CD4-positive, alpha-beta T cell treated with Interleukin-15 for 1 hour (primary cell): ENCODE data around the gene VGLL1.

ENCODE experiments used
- DNase-seq: peaks from one replicate; pipeline ENCODE4 v3.0.0-alpha.2; 2020

The VGLL1 gene, protein sequence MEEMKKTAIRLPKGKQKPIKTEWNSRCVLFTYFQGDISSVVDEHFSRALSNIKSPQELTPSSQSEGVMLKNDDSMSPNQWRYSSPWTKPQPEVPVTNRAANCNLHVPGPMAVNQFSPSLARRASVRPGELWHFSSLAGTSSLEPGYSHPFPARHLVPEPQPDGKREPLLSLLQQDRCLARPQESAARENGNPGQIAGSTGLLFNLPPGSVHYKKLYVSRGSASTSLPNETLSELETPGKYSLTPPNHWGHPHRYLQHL

GRCh38 chrX:136531951-136532350 lies at the start of gene VGLL1:
Gene VGLL1, plus strand, starts transcription at chrX:136532215. Its CDS starts 3,806 bp downstream, at chrX:136536021.
- DNase-seq: no peak

- DNase-seq: no peak
Observed at GRCh38 chrX:136487647-136488046, 44.4 kb upstream of the VGLL1 start, which contains the start of gene BRS3. Gene BRS3, plus strand, starts transcription at chrX:136487947. Its CDS starts 168 bp downstream, at chrX:136488115.

GRCh38 chrX:136488706-136489105 lies 43.3 kb upstream of the VGLL1 start:
- no peak for DNase-seq

- DNase-seq: no peak
Observed at GRCh38 chrX:136491832-136492231, 40.2 kb upstream of the VGLL1 start.

- DNase-seq: no peak
Observed at GRCh38 chrX:136493011-136493410, 39.0 kb upstream of the VGLL1 start.

DNA sequence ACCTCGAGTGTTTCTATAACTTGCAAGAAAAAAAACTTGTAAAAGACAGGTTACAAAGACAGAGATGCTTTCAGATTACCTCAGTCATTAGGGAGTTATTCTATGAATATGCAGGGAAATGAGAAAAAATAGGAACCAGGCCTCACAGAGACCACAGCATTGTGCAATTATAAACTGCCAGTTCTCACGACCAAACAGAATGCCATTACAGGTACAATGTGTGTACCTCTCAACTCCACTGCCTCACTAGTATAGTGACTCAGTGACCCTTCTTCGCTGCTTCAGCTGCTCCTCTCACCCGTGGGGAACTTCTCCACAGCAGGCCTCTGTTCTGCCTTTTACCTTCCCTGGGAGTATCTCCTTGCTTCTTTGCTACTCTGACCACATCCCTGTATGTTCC lies 37.0 kb upstream of the VGLL1 start:
- no peak for DNase-seq

DNA sequence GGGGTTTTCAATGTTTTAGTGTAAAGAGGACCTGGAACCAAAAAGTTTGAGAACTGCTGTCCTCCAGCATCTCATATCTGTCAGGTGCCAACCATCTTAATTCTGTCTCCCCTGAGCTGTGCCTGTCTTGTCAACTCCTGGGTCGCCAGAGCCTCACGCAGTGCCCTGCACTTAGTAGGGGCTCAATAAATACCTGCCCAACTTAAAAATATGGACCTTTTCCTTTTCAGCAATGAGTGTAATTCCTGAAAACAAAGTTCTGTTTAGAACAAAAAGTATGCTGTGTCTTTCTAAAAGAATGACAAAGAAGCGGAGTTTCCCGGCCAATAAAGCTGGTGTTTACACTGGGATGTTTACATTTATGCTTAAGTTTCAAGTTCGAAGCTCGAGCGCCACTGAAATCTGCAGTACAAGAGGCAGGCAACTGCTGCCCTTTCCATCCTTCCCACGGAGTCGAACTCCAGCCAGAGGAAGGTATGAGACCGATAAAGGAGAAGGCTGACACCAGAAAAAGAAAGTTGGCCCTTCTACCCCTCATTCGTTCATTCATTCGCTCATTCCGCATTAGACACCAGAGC lies 35.7 kb upstream of the VGLL1 start:
- no peak for DNase-seq

DNA sequence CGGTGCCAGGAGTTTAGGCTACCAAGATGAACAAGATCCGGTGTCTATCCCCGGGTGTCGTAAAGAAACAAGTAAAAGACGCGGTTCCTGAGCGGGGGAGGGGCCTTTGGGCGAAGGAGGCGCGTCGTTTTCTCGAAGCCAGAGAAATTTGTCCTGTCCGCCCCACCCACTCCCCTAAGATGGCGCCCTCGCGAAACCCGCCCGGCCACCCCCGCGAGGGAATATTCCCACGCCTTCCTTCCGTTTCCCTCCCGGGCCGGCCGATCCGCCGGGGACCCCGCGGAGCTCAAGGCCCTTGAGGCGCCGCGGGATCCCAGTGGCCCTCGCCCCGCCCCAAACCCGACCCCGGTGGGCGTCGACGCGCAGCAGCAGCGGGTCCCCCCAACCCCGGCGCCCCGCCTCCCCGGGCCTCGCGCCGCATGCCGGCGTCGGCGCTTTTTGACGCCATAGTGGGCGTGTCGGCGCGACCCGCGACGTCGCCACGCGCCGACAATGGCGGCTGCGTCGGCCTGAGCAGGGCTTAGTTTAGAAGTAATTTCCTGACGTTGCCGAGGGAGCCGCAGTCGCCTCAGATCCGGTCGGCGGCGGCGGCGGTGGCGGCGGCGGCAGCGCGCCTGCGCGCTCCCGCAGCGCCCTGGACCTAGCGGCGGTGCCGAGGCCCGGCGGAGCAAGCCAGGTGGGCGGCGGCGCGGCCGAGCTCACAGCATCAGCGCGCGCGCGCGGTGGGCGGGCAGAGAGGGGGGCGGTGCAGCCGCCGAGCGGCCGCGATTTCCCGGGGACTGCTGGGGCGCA lies 35.1 kb upstream of the VGLL1 start:
- peak; percentile 89 for DNase-seq

DNA sequence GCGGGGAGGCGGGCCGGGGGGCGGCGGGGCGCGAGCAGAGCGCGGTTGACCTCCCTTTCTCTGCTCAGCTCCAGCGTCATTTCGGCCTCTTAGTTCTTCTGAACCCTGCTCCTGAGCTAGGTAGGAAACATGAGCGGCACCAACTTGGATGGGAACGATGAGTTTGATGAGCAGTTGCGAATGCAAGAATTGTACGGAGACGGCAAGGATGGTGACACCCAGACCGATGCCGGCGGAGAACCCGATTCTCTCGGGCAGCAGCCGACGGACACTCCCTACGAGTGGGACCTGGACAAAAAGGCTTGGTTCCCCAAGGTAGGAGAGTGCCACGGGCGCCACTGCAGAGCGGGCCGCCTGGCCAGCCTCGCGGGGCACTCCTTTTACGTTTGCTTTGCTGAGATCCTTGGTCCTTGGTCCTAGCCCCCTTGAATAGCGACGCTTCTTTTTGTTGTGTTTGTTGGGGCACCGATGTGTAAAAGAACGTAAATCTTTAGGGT lies 34.4 kb upstream of the VGLL1 start, which contains the start of gene HTATSF1:
HTATSF1 (plus strand) TSS at position 37 of the 497 bp plus-strand sequence; CDS start at position 130, 93 bp downstream.
- no peak for DNase-seq

- DNase-seq: no peak
Observed at GRCh38 chrX:136519069-136519468, 12.9 kb upstream of the VGLL1 start.

DNA sequence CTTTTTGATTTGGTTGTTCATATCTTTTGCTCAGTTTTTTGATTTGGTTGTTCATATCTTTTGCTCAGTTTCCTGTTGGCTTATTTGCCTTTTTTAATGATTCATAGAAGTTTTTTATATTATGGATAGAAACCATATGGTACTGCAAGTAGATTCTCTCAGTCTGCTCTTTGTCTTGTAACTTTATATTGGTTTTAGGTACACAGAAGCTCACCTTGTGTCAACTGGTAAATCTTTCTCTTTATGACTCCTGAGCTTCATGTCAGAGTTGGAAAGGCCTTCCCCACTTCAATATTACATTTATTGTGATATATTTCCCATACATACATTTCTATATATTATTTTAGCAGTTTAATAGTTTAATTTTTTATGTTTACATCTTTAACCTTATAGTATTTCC lies 8.2 kb upstream of the VGLL1 start:
- DNase-seq: no peak

DNA sequence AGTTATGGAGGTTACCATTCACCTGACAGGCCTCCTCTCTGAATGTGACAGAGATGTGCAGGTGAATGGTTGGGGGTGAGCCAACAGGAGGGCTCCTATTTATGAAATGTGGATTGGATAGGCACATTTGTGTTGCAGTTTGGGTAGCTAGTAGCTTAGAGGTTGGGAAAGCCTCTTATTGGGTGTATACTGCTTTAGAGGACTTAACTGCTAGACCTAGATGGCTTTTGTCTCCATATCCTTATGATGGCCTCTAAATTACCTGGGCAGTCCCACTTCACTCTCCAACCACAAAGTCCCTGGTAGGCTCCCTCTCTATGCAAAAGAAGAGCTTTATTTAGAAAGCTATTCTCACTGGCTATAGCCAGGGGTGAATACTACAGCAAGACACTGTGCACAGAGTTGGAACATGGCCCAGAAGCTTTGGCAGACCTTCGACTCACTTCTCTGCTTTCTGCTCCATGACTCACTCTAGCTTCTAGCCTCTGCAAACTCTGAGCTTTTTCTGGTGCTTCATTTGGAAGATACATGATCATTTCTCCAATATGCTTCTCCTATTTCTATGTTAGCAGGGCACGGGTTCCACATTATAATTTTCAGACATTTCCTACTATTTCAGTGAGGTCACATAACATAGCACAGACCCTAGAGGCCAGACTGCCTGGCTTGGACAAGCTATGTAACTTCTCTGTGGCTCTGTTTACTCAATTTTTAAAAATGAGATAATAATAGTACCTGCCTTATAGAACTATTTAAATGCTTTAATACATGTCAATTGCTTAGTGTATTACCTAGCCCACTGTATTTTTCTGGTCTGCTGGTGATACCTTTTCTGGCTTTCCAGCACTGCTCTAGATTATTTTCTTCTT lies 6.0 kb upstream of the VGLL1 start:
- no peak for DNase-seq

- DNase-seq: no peak
Observed at GRCh38 chrX:136528645-136529315, 3.2 kb upstream of the VGLL1 start.

DNA sequence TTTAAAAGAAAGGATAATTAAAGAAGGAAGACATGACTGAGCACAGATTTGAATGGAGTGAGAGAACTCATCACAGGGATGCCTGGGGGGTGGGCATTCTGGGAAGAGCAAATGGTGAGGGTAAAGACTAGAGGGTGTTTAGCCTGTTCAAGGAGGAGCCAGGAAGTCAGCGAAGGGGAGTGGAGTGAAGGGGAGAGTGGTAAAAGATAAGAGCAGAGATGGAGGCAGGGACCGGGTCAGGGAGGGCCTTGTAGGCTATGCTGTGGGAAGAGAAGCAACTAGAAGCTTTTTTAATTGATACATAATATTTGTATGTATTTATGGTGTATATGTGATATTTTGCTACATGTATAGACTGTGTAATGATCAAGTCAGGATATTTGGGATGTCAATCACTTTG lies 2.2 kb upstream of the VGLL1 start:
- DNase-seq: no peak

- DNase-seq: no peak
Observed at GRCh38 chrX:136534131-136534530, 2.1 kb downstream of the VGLL1 start.

DNA sequence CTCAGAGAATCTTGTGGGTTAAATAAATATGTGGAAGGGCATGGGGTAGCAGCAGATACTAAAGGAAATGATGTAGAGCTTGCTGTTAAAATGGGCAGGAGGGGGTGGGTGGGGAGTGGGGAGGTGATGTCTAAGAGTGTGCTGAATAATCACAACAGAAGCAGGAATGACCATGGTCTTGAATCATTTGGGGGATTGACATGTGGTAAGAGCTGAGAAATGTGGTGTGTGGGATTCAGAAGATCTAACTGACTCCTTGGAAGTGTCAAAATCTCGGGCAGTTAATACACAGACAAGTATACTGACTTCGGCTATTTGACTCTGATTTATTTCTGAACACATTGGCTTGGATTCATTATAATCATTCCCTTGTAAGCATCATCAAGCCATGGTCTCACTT lies 6.8 kb downstream of the VGLL1 start:
- DNase-seq: no peak

GRCh38 chrX:136540226-136540625 lies 8.2 kb downstream of the VGLL1 start:
- DNase-seq: no peak

DNA sequence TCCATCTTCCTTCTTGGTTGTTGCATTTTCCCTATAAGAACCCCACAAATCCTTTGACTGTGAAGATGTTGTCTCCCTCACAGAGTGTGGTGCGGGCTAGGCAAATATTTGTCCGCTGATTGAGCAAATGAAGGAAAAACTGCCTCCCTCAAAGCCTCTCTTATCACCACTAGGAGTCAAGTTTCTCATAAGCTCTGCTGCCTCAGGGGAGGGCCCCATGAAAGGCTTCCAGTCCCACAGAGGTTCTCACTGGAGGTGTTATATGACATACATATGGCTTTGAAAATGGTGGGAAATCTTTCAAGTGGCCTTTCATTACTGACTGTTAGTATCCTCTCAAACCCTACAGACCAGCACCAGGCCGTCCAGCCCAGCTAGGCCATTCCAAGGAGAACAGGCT lies 9.3 kb downstream of the VGLL1 start:
- no peak for DNase-seq

DNA sequence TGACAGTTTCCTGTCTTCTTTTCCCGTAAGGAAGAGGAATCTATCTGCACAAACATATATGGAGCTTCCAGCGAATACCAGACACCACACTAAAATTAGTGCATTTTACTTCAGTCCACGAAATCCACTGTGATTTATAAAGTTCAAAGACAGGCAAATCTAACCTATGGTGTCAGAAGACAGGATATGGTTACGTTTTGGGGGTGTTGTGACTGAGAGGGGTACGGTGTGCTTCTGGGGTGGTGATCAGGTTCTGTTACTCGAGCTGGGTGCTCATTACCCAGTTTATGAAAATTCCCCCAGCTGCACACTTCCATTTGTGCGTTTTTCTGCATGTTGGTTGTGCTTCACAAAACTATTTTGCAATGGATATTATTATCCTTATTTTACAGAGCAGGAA lies 10.3 kb downstream of the VGLL1 start:
- DNase-seq: no peak

- peak; percentile 30 for DNase-seq
Observed at GRCh38 chrX:136546371-136546781, 14.4 kb downstream of the VGLL1 start.

DNA sequence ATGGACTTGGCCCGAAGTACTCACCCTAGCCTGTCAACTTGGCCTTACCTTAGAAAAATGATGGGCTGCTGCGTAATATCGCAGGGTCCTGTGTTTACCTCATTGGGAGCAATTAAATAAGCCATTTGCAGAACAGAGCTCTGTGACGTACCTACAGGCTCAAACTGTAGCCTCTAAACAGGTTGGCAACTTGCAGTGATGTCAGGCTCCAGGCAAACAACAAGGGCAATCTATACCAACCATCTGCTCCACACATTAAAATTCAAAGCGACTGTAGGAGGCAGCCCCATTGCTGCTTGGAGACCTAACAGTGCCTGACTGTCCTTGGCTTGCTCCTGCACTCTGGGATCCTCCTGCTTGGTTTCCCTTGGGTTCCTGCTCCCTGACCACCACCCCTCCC lies 17.2 kb downstream of the VGLL1 start:
- DNase-seq: no peak

DNA sequence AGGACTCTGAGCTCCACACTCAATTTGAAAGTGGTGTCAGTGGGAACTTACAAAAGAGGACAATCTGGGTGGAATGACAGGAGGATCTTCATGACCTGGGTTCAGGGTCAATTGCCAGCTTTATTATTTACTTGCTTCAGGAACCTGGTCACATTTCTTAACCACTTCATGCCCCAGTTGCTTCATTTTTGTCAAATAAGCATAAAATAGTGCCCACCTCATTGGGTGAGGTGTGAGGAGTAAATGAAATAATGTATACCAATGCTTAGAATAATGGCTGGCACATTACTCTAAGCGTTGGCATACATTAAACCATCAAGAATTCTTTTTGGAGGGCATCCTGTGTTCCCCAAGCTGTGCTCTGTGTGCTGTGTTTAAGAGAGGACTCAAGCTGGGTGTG lies 19.4 kb downstream of the VGLL1 start:
- no peak for DNase-seq
